Endothelial cell of umbilical vein (primary cell): ENCODE results near the gene ARNT2. TPM values are rescaled to one million over a fixed set of nuclear protein-coding genes. Genes with fewer than 3 reads are reported as not detected.

Experiments used
- BruUV-seq: library from RNA; stranded (reverse); fragments of 400-500 nt; replicated peaks from 2 replicates; lab custom pipeline; 2021; lab: Mats Ljungman, UMichigan
- CTCF ChIA-PET: fragments of 300-600, 350-600 bp; sonication (Branson Sonifier 250); formaldehyde crosslinking; loops from one replicate; lab custom pipeline; 2021; ENCODE audit warnings: antibody characterized with exemption, inconsistent platforms; lab: Charles Lee
- POLR2A ChIA-PET: fragments of 300-600, 350-600 bp; sonication (Branson Sonifier 250); formaldehyde crosslinking; loops from one replicate; lab custom pipeline; 2021; ENCODE audit warnings: antibody characterized with exemption, inconsistent platforms; lab: Charles Lee
- DNase-seq: peaks from one replicate; pipeline ENCODE4 v3.0.0-alpha.2; 2011; ENCODE audit warnings: low read depth, low spot score
- FAIRE-seq: peaks from 2 replicates; lab custom pipeline; 2011; peaks lifted over from hg19 to GRCh38; lab: Jason Lieb, UNC
- H2AFZ ChIP-seq: 2 replicates; pipeline ENCODE4 v1.6.0; 2012; ENCODE audit warnings: low read depth, low read length, control low read depth, inconsistent platforms
- H3K27ac ChIP-seq: 2 replicates; pipeline ENCODE4 v1.5.1; 2011; ENCODE audit warnings: low read depth, mild to moderate bottlenecking, control low read depth, low read length, moderate library complexity; ENCODE audit not compliant: insufficient read depth
- H3K27me3 ChIP-seq, 2 experiments: 2 replicates each; pipeline versions ENCODE4 v1.6.0 to v1.6.1; 2011; ENCODE audit warnings: low read length in 2 of 2, mixed read lengths in 1 of 2; ENCODE audit not compliant: control insufficient read depth in 2 of 2, insufficient read depth in 2 of 2
- H3K36me3 ChIP-seq, 2 experiments: 2 replicates in 1 of 2; 3 replicates in 1 of 2; pipeline ENCODE4 v1.5.1; 2011; ENCODE audit warnings: low read length in 2 of 2, mild to moderate bottlenecking in 1 of 2, moderate library complexity in 1 of 2; ENCODE audit not compliant: control insufficient read depth in 2 of 2, insufficient read depth in 2 of 2; ENCODE audit errors: extremely low read depth in 1 of 2
- H3K4me1 ChIP-seq: 3 replicates; pipeline ENCODE4 v1.5.1; 2011; ENCODE audit warnings: mild to moderate bottlenecking, low read length; ENCODE audit not compliant: control insufficient read depth, insufficient read depth; ENCODE audit errors: extremely low read depth
- H3K4me2 ChIP-seq: 2 replicates; pipeline ENCODE4 v1.6.1; 2011; ENCODE audit warnings: low read length, control low read depth, mixed read lengths; ENCODE audit not compliant: insufficient read depth
- H3K4me3 ChIP-seq, 3 experiments: fragments of 200-600 bp in 1 of 3; sonication (generic), shearing (Covaris generic) in 1 of 3; replicated peaks in 1 of 3; 2 replicates each; pipeline ENCODE4 v1.5.1; 2011 to 2016; ENCODE audit warnings: control low read depth in 3 of 3, low read length in 3 of 3, mild to moderate bottlenecking in 2 of 3, inconsistent platforms in 1 of 3, low read depth in 1 of 3, moderate library complexity in 1 of 3; ENCODE audit not compliant: insufficient read depth in 1 of 3
- H3K79me2 ChIP-seq: 2 replicates; pipeline ENCODE4 v1.6.0; 2012; ENCODE audit warnings: low read length, inconsistent platforms; ENCODE audit not compliant: control insufficient read depth, insufficient read depth
- H3K9ac ChIP-seq: replicated peaks from 2 replicates; pipeline ENCODE3; 2011; ENCODE audit warnings: low read length, control low read depth; ENCODE audit not compliant: insufficient read depth; ENCODE audit errors: extremely low read depth
- H3K9me1 ChIP-seq: replicated peaks from 3 replicates; pipeline ENCODE4 v1.6.0; 2011; ENCODE audit warnings: mild to moderate bottlenecking, low read length; ENCODE audit not compliant: control insufficient read depth, insufficient read depth; ENCODE audit errors: extremely low read depth
- H3K9me3 ChIP-seq: replicated peaks from 2 replicates; pipeline ENCODE4 v1.5.1; 2012; ENCODE audit warnings: low read length, inconsistent platforms; ENCODE audit not compliant: control insufficient read depth, insufficient read depth
- H4K20me1 ChIP-seq: replicated peaks from 2 replicates; pipeline ENCODE3; 2011; ENCODE audit warnings: mild to moderate bottlenecking, low read length; ENCODE audit not compliant: control insufficient read depth, insufficient read depth; ENCODE audit errors: extremely low read depth
- EZH2 ChIP-seq: IDR thresholded peaks from 2 replicates; pipeline ENCODE4 v1.6.1; 2012; ENCODE audit warnings: borderline replicate concordance, low read depth, mild to moderate bottlenecking, moderate library complexity, low read length, inconsistent platforms; ENCODE audit not compliant: severe bottlenecking
- FOS ChIP-seq: IDR thresholded peaks from 2 replicates; pipeline ENCODE4 v1.6.1; 2011; ENCODE audit warnings: mild to moderate bottlenecking, low read length, moderate library complexity, borderline replicate concordance; ENCODE audit not compliant: insufficient read depth
- GATA2 ChIP-seq: IDR thresholded peaks from 2 replicates; pipeline ENCODE4 v1.7.0; 2011; ENCODE audit warnings: low read depth, mild to moderate bottlenecking, moderate library complexity, mixed read lengths, low read length; ENCODE audit not compliant: insufficient read length, insufficient read depth
- JUN ChIP-seq: IDR thresholded peaks from 2 replicates; pipeline ENCODE4 v1.6.1; 2011; ENCODE audit warnings: borderline replicate concordance, low read depth; ENCODE audit not compliant: insufficient read length, insufficient read depth
- MYC ChIP-seq: IDR thresholded peaks from one replicate; pipeline ENCODE4 v1.6.1; 2011; ENCODE audit warnings: mild to moderate bottlenecking, low read depth, low read length
- POLR2A ChIP-seq: IDR thresholded peaks from 2 replicates; pipeline ENCODE4 v1.6.1; 2012; ENCODE audit warnings: low read depth, mild to moderate bottlenecking, control low read depth, low read length
- POLR2AphosphoS5 ChIP-seq: IDR thresholded peaks from 2 replicates; pipeline ENCODE4 v1.6.1; 2012; ENCODE audit warnings: low read depth, mild to moderate bottlenecking, control low read depth, low read length, moderate library complexity; ENCODE audit not compliant: insufficient read depth
- dilution Hi-C: fragments of 300-500 bp; cut with MboI; formaldehyde crosslinking; loops from one replicate; pipeline ENCODE4 v1.15.0; 2019; ENCODE audit warnings: low sequenced_read_pairs; ENCODE audit not compliant: extremely low pct_ligation_motif_present
- intact Hi-C: fragments of 100-400 bp; cut with micrococcal nuclease; formaldehyde crosslinking; loops from one replicate; pipeline ENCODE4 v1.10.0; 2022
- polyA plus RNA-seq, 4 experiments: library from polyadenylated mRNA; depleted of rRNA in 3 of 4; stranded (reverse) in 3 of 4; unstranded in 1 of 4; fragments of >200 nt; gene quantifications; 2 replicates each; pipeline versions ENCODE4 v1.2.1 to v1.2.3, GENCODE V29; 2011 to 2012; ENCODE audit warnings: missing spikeins in 1 of 4
- total RNA-seq: library from RNA; stranded (reverse); gene quantifications from 2 replicates; pipeline ENCODE4 v1.2.3, GENCODE V29; 2021
- TF ChIP-seq, protein P1 (sequence below), 2 donors: IDR thresholded peaks; 1 replicate in 1 of 2; 2 replicates in 1 of 2; pipeline ENCODE4 v1.5.1; 2011; ENCODE audit warnings: low read length in 2 of 2, mild to moderate bottlenecking in 2 of 2, moderate library complexity in 2 of 2, control low read depth in 1 of 2, inconsistent platforms in 1 of 2, low read depth in 1 of 2; ENCODE audit not compliant: insufficient read depth in 1 of 2; ENCODE audit errors: extremely low read depth in 1 of 2
- TF ChIP-seq, protein P2 (sequence below): IDR thresholded peaks from 2 replicates; pipeline ENCODE4 v1.6.1; 2011; ENCODE audit not compliant: insufficient read depth, insufficient read length

Gene ARNT2
- total and polyA plus RNA-seq, 2 donors (not counting 3 experiments of a cell fraction or from before 2014, with no cell fraction given) = 0.03 to 0.20 TPM

DNA sequence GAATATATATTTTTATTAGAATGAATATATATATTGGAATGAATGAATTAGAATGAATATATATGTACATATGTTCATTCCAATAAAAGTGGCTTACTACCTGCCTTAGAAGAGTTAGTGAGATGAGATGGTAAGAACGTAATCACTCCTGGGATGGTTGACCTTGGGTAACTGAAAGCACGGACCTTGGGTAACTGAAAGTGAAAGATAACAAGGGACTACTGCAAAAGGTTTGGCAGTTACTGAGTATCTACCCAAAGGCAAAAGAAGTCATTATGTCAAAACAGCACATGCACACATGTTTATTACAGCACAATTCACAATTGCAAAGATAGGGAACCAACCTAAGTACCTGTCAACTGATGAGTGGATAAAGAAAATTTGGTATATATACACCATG lies 16.5 kb downstream of the ARNT2 start:
- TF ChIP-seq EZH2 (no peak), POLR2AphosphoS5 (no peak), FOS (no peak), MYC (no peak), GATA2 (no peak), POLR2A (no peak), JUN (no peak)
- TF ChIP-seq, protein P1, sequence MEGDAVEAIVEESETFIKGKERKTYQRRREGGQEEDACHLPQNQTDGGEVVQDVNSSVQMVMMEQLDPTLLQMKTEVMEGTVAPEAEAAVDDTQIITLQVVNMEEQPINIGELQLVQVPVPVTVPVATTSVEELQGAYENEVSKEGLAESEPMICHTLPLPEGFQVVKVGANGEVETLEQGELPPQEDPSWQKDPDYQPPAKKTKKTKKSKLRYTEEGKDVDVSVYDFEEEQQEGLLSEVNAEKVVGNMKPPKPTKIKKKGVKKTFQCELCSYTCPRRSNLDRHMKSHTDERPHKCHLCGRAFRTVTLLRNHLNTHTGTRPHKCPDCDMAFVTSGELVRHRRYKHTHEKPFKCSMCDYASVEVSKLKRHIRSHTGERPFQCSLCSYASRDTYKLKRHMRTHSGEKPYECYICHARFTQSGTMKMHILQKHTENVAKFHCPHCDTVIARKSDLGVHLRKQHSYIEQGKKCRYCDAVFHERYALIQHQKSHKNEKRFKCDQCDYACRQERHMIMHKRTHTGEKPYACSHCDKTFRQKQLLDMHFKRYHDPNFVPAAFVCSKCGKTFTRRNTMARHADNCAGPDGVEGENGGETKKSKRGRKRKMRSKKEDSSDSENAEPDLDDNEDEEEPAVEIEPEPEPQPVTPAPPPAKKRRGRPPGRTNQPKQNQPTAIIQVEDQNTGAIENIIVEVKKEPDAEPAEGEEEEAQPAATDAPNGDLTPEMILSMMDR (IDR thresholded peaks at IDR 0.05; ENCODE audit: extremely low read depth in 1 of 2, insufficient read depth in 1 of 2, low read depth in 1 of 2, low read length in 2 of 2) = no peak
- TF ChIP-seq, protein P2, sequence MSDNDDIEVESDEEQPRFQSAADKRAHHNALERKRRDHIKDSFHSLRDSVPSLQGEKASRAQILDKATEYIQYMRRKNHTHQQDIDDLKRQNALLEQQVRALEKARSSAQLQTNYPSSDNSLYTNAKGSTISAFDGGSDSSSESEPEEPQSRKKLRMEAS = no peak
- no TSS peak for BruUV-seq
- no peaks in the 10 kb centered on the region for H3K36me3 ChIP-seq
- FAIRE-seq (no peak), DNase-seq (no peak)
- no peaks in the 10 kb centered on the region for H3K79me2 ChIP-seq
- H3K4me3 ChIP-seq = no peak overlapping the region
- no peaks in the 10 kb centered on the region for H3K9me3 ChIP-seq
- no peaks in the 10 kb centered on the region for H4K20me1 ChIP-seq
- H3K27ac ChIP-seq = no peak overlapping the region
- H2AFZ ChIP-seq = no peak overlapping the region
- dilution Hi-C loops (no loop called here), intact Hi-C loops (no loop called here)
- ChIA-PET CTCF (interaction anchor here (0.6 to 2.1 kb wide), 5 partner anchors 24 to 845 kb away, joined by 3 to 10 read pairs (median 4); no protein-coding TSS in a partner anchor), POLR2A (no interaction called here)
- H3K27me3 ChIP-seq = peaks cover 0 to 4% of the 10 kb centered on the region in 2 experiments
- no peaks in the 10 kb centered on the region for H3K4me1 ChIP-seq
- no peak overlapping the region for H3K9ac ChIP-seq
- no peak overlapping the region for H3K4me2 ChIP-seq
- H3K9me1 ChIP-seq = no peaks in the 10 kb centered on the region
